Activated CD4-positive, alpha-beta T cell treated with anti-CD3 and anti-CD28 coated beads, Interleukin-2, Interleukin-4, amounts not matched to agents 100 ng/mL and 50 ng/mL, durations not matched to agents 16 hours and 8 hours (primary cell): ENCODE data around the gene SLC22A23.
"Not testable (repeated sequence)": the region's sequence is repeated elsewhere in the genome, so short reads cannot be mapped to it uniquely, and the experiment has no call there.

ENCODE experiments used
- DNase-seq: peaks from one replicate; pipeline ENCODE4 v3.0.0-alpha.2; 2020; ENCODE audit warnings: low spot score

The SLC22A23 gene

GRCh38 chr6:3403238-3404173 lies 53.3 kb downstream of the SLC22A23 start:
- DNase-seq = no peak

- DNase-seq = no peak
Observed at GRCh38 chr6:3402310-3403237, 54.3 kb downstream of the SLC22A23 start.

- no peak for DNase-seq
Observed at GRCh38 chr6:3400162-3400561, 56.7 kb downstream of the SLC22A23 start.

DNA sequence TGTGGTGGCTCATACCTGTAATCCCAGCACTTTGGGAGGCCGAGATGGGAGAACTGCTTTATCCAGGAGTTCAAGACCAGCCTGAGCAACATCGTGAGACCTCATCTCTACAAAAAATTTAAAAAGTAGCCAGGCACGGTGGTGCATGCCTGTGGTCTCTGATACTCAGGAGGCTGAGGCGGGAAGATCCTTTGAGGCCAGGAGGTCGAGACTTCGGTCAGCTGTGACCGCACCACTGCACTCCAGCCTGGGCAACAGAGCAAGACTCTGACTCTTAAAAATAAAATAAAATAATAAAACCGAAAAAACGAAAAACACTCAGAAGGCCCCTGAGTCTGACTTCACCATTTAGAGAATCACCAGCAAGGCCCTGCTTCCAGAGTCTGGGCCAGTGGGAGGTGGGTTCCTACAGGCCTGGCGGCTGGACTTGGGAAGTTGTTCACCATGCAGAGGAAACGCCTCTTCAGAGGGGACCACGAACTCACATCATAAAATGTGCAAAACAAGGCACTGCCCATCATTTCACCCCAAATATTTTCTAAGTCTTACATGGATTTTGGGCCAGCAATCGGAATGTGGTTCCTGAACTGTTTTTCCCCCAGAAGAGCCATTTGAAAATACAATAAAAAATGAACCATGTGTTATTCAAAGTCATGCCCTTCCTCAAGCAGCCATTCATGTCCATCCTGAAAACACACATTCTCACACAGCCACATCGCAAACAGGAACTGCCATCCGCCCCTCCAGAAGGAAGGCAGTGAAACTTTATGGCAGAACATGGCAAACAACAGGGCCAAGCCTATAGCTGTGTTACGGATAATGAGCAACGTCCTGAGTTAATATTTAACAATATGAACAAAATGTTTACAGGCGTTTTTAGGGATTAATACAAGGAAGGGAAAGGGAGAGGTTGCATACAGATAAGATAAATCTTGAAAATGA lies 57.8 kb downstream of the SLC22A23 start:
- DNase-seq = no peak

GRCh38 chr6:3398165-3398562 lies 58.7 kb downstream of the SLC22A23 start:
- no peak for DNase-seq

- DNase-seq = no peak
Observed at GRCh38 chr6:3397229-3398164, 59.4 kb downstream of the SLC22A23 start.

DNA sequence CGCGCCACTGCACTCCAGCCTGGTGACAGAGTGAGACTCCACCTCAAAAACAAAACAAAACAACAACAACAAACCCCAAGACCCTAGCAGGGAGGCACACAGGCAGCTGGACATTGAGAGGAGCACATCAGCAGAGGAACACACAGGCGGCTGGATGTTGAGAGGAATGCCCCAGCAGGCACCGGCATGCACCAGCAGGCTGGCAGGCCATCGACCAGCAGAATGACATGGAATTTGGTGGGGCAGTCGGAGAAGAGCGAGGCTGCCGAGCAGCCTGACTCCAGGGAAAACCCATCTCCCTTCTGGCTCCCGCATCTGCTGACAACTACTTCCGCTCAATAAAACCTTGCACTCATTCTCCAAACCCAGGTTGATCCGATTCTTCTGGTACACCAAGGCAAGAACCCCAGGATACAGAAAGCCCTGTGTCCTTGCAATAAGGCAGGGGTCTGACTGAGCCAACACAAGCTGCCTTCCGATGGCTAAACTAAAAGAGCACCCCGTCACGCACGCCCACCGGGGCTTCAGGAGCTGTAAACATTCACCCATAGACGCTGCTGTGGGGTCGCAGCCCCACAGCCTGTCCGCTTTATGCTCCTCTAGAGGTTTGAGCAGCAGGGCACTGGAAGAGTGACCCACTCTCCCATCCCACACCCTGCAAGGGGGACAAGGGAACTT lies 60.2 kb downstream of the SLC22A23 start:
- no peak for DNase-seq

DNA sequence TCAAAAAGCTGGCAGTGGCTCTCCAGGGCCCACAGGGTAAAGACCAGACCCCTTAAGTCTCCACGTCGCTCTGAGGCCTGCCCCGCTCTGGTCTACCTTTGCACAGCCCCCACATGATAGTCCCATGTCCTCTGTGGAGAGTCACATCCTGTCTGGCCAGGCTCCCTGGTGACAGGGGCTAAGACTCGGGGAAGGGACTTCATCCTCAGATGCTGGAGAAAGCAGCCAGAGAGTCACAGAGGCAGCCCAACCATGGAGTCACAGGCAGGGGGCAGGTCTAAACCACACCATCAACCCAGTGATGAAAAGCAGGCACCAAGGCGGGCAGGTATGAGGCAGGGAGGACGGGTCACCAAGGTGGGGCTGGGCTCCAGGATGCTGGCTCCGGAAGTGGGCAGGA lies 62.2 kb downstream of the SLC22A23 start:
- DNase-seq = no peak

- no peak for DNase-seq
Observed at GRCh38 chr6:3393836-3394202, 63.0 kb downstream of the SLC22A23 start.

DNA sequence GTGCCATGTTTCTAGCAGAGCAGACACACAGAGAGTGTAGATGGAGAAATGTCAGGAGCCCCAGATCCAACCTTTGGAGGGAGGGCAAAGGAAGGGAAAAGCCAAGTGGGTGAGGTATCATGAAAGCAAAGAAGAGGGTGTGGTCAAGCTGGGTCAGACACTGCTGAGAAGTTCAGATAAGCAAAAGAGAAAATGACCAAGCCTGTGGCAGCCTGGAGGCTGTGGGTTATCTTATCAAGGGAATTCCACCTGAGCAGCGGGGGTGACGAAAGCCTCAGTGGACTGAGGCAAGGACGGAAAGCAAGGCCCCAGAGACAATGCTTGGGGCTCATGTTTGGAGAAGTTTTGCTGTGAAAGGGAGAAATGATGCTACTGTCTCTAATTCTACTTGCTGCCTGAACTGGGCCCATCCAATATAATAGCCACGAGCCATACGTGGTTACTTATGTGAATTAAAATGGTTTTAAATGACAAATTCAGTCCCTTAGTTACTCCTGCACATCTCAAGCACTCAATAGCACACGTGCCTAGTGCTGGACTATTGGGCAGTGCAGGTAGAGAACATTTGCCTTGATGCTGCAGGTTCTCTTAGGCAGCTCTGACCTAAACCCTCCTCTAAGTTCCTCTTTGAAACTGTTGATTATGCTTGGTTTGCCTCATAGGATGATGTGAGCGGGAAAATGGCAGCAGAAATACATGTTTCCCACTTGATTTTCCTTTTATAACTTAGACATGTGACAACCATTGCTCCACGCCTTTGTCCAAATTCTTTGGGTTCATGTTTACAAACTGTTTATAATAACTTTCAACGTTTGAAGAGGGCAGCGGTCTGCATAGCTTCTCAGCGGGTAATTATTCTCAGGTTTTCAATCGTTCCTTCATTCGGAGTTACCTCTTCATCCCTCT lies 63.7 kb downstream of the SLC22A23 start:
- DNase-seq = no peak

DNA sequence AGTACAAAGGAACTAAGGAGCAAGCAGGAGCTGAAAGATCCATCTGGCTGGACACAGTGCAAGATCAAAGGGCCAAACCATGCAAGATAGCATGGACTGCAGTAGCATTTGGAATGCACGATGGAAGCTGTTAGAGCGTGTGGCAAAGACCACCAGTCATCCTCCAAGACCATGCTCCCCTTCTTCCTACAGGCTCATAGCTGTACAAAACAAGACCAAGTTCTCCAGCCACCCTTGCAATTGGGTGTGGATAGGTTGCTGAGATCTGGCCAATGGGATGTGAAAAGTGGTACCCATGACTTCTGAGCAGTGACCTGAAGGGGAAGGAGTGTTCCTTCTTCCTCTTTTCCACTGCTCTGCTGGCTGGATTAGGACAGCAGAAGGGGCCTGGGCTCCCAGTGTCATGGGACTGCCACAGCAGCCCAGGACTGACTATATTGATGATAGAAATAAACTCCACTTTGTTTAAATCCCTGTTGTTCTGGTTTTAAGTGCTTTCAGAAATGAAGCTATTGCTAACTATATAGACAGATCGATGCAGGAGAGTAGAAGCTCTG lies 64.9 kb downstream of the SLC22A23 start:
- DNase-seq = no peak

DNA sequence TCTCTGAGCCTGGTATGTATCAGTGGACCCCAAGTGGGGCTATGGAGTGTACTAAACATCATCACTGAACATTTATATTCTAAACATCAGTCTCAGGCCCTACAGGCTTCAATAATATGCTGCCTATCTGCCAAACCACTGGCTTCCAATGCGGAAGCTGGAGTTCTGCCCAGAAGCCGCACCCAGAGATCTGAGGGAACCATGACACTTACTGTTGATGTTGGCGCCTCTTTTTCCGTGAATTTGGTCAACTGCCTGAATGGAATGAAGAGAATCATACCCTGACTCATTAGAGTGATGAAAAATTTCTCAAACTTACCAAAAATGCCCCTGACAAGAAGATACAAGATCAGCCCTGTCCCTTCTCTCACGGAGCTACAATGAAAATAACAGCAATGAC lies 66.2 kb downstream of the SLC22A23 start:
- no peak for DNase-seq

DNA sequence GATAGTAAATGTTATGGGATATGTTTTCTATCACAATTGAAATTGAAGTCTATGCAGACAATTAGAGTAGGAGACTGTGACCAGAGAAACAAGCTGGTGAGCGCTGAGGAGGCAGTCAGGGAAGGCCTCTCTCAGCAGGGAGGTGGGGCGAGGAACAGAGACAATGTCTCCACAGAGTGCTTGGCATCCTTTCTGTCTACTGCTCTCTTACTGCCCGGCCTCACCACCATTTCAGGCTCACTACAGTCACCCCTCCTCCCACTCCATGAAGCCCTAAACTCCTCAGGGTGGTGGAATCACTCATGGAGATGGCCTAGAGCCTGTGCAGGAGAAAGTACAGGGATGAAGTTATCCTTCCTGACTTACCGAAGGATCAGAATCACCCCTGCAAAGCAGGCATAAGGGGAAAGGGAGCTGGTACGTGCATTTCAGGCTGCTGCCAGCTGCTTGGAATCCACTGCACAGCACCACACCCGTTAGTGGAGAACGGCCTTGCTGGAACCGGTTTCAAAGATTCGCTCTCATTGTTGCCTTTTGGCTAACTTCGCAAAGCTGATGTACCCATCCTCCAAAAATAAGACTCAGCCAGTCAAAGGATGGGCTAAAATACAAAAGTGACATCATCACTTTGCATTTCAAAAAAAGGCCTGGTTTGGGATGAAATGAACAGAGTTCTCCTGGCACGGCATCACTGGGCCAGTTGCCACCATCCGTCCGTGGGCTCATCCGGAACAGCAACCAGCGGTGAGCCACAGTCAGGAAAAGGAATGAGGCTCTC lies 67.3 kb downstream of the SLC22A23 start:
- no peak for DNase-seq

GRCh38 chr6:3388786-3389185 lies 68.1 kb downstream of the SLC22A23 start:
- DNase-seq = no peak

GRCh38 chr6:3386374-3386857 lies 70.4 kb downstream of the SLC22A23 start:
- no peak for DNase-seq

GRCh38 chr6:3385660-3386151 lies 71.1 kb downstream of the SLC22A23 start:
- no peak for DNase-seq

- not testable (repeated sequence) for DNase-seq
Observed at GRCh38 chr6:3385181-3385580, 71.7 kb downstream of the SLC22A23 start.
